GM19467 (cell line): Measurements from ENCODE around the gene MMP28.

Source experiments
- ATAC-seq: cut with Tn5 transposase; IDR thresholded peaks from one replicate; pipeline ENCODE4 v1.9.1; 2021; ENCODE audit warnings: mild to moderate bottlenecking, moderate library complexity; ENCODE audit not compliant: unreplicated experiment

Gene MMP28

GRCh38 chr17:35745246-35745645 is 50.2 kb downstream of the MMP28 start:
- ATAC-seq: no peak

- ATAC-seq: no peak
These were observed 50.6 kb downstream of the MMP28 start for GRCh38 chr17:35744830-35745229.

DNA sequence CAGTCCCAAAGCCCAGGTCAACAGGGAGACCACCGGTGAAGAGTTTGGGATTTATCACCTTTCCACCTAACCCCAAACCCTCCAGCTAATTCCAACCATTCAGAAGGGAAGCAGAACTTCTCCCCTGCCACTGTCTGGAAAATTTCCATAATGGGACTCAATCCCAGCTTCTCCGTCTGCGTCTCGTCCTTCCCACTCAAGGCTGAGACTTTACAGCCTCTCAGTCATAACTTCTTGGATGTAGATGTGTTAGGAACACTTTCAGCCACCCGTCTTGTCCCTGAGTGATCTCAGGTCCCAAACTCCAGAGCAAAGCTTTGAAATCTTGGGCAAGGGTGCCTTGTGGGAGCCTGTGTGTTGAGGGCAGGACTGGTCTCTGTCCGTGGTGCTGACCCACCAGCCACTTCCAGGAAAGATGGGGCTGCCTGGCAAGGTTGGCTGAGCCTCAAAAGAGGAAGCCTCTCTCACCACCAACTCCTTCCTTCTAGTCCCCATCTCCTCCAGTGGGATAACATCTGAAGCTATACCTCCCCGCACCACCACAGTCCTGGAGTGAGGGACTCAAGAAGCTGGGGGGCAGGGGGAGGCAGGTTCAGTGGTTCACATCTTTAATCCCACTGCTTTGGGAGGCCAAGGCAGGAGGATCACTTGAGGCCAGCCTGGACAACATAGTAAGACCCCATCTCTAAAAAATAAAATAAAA is 51.7 kb downstream of the MMP28 start:
- no peak for ATAC-seq

DNA sequence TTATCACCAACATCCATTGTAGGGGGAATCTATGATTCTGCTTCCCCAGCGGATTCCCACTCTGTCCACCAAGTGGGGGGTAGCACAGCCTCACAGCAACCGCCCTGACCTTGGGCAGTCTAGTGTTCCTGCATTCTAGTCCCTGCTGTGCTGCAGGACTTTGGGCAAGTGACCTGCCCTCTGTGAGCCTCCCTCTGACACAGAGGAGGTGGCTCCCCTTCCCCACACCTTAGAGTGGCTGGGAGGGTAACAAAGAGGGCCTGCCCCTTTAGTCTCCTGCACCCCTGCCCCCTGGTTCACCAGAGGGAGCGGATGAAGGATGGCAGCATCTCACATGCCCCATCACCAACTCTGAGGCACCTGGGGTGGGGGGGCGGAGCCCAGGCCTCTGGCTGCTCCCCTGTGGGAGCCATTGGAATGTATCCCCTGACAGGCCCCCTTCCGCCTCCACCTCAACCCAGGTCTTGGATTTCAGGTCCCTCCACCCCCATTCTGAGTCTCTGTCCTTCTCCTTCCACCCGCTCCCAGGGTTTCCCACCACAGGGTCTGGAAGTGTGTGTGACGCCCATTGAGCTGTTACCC is 52.5 kb downstream of the MMP28 start:
- ATAC-seq: no peak

- ATAC-seq: no peak
These were observed 52.9 kb downstream of the MMP28 start for GRCh38 chr17:35742496-35742895.

DNA sequence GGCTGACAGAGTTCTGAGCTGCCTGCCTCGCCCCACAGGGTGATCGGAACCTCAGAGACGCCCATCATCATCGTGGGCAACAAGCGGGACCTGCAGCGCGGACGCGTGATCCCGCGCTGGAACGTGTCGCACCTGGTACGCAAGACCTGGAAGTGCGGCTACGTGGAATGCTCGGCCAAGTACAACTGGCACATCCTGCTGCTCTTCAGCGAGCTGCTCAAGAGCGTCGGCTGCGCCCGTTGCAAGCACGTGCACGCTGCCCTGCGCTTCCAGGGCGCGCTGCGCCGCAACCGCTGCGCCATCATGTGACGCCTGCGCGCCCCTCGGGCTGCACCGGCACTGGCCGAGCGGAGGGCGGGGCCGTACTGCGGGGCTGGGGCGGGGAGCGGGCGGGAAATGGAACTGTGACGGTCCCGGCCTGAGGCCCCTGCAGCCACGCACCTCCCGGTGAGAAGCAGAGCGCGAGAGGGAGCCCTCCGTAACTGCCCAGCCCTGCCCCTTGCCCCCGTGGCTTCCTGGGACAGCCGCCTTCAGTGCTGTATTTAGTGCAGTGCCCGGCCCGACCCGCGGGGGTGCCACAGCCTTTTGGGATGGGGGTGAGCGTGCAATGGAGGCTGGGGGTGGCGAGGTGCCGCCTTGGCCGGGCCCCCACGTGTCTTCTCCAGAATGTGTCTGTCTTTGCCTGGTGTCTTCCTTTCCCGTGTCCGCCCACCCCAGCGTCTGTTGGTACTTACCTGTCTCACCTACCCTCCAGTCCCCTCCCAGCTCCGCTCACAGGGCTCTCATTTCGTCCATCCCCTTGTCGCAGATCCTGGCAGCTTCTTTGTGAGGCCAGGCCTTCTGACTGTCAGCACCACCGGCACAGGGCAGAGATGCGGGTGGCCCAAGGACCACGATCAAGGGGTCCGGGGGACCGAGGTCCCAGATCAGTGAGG is 54.2 kb downstream of the MMP28 start:
- no peak for ATAC-seq

- ATAC-seq: no peak
These were observed 55.2 kb downstream of the MMP28 start for GRCh38 chr17:35740216-35740615.

GRCh38 chr17:35738519-35739133 is 56.8 kb downstream of the MMP28 start:
- ATAC-seq: no peak

DNA sequence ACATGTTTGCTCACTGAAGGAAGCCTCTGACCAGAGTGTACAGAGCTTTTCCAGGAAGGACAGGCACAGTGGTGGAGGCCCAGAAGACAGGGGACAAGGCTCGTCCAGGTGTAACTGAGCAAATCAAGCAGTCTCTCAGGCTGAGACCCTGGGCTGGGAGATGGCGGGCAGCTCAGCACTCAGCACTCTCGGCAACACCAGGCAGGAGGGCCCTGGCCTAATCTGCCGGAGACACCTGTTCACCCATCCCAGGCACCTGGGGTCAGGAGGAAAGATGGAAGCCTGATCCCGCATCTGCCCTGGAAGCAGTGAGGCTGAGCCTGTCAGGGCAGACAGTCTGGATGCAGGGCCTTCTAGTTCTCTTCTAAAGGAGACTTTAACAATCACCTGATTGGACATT is 59.2 kb downstream of the MMP28 start:
- no peak for ATAC-seq

- ATAC-seq: no peak
These were observed 60.2 kb downstream of the MMP28 start for GRCh38 chr17:35735036-35735805.

- ATAC-seq: no peak
These were observed 61.0 kb downstream of the MMP28 start for GRCh38 chr17:35734396-35734795.

DNA sequence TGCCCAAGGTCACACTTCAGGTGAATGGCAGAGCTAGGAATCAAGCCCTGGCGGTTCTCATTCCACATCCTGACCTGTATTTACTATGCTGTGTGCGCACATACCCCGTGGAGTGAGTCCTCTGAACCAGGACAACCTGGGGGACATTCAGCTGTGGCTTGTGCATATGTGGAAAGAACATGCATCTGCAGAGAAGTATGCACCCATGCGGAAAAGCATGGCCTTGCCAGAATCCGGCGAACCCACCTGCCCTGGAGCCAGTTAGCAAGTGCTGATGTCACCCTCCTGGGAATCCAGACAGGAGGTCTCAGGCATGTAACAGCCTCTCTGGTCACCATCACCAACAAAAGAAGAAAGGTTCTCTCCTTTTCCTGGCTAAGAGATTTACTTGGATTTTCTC is 62.1 kb downstream of the MMP28 start:
- ATAC-seq: no peak

- no peak for ATAC-seq
These were observed 62.7 kb downstream of the MMP28 start for GRCh38 chr17:35732806-35733136.

DNA sequence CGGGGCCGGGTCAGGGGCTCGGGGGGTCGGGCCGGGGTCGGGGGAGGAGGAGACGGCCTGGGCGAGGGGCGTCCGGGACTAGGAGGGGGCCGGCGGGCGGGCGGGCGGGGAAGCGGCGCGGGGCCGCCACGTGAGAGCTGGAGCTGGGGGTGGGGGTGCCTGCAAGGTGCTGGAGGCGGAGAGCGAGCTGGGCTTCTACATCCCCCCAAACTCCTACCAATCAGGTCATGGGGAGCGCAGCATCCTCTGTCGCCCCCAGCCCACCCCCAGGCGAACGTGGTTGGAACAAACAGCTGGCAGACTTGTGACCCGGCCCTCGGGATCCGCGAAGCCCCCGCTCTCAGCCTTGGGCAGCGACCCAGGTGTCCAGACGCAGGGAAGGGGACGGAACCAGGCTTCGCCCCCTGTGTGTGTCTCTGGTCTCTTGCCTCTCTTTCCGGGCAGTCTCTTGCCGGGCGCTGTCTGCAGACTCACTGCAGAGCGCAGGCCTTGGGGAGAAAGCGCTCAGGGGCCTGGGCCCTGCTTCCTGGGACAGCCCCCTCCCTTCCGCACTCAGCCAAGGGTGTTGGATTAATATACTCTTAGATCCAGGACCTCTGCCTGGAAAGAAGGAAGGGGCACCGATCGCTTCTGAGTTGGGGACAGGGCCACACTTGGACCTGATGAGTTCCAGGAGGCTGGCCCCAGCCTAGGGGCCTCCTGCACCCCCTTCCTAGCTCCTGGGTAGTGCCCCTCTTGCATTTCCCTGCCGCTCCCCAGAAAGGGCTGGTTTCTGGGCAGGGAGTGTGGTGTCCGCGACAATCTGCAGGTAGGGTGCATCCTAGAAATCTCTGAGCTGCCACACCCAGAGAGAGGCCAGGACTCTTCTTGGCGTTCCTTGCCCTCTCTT is 63.3 kb downstream of the MMP28 start:
- no peak for ATAC-seq

- ATAC-seq: no peak
These were observed 64.1 kb downstream of the MMP28 start, which contains the start of gene RASL10B for GRCh38 chr17:35731239-35731916. RASL10B (plus strand) TSS chr17:35731639; CDS start chr17:35735185, 3,546 bp downstream.

DNA sequence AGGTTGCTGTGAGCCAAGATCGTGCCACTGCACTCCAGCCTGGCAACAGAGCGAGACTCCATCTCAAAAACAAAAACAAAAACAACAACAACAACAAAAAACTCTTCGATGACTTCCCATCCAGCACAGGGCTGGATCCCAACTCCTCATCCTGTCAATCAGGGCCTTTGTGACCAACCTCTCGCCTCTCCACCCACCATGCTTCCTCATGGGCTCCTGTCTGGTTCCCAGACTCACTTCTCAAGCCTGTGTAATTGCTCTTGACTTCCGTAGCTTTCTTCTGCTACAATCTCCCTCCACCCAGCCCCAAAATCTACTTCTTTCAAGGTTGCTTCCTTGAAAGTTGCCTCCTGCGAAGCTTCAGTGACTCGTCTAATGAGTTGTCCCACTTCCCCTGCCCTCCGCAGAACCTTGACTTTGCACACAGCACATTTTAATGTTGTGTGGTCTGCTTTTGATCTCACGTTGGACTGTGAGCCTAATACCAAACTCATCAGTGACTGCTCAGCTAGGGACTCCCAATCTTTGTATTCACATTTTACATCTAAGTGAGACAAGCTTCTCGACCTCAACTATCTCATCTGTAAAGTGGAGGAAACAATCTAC is 64.9 kb downstream of the MMP28 start:
- no peak for ATAC-seq

DNA sequence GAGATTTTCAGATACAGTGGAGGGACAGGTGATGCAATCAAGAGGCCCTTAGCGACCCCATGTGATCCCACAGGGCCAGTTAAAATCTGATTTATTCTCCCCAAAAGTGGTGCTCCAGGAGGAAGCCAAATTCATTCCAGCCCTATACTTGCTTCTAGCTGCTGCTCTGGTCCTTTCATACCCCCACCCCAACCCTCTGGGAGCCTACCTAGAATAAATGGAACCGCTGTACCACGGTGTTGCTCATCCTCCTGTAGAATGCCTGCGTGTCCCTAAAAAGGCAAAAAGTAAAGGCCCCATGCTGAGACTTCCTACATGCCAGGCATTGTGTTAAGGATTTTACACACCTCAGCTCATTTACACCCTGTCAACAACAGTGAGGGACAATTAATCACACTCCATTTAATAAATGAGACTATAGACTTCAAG is 66.0 kb downstream of the MMP28 start:
- no peak for ATAC-seq

DNA sequence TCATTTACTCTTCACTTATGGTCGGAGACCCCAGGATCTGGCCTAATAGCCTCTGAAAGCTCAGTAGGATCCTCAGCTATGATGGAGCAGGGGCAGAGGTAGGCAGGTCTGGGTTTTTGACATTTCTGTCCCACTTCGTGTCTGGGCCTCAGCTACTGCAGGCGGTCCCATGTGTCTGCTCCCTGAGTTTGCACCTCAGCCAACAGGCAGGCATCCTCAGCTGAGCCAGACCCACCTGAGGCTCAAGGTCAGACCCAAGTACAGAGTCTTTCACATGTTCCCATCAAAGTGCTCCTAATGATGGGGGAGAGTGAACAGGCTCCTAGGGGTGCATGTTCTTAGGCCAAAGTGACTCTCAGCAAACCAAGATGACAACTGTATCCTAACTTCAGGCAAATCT is 66.9 kb downstream of the MMP28 start:
- no peak for ATAC-seq

DNA sequence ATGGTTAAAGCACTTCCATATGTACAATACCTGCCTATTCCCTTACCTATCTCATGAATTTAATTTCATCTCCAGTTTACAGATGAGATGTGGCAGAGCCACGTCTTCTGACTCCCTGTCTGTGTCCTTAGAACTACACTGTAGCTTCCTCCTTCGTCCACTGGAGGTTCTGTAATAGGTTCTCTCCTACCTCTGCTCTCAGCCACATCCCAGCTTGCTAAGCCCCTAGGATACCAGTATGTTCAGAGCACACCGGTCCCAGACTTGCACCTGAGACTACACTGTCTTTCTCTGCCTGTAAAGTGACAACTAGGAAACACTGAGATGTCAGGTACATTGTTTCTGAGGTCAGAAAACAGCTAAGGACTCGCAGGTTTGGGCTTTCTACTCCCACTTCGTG is 67.8 kb downstream of the MMP28 start:
- no peak for ATAC-seq
